HL-60 (cell line): ENCODE results near the gene ZNF213.

Source experiments
- DNase-seq, 2 experiments: peaks; one replicate each; pipeline ENCODE4 v3.0.0-alpha.2; 2010 to 2020; ENCODE audit warnings: low read depth in 1 of 2, low spot score in 1 of 2
- H3K27ac ChIP-seq: fragments of 250-450 bp; sonication (Bioruptor Pico); replicated peaks from 2 replicates; pipeline ENCODE4 v1.5.1; 2020; ENCODE audit warnings: mild to moderate bottlenecking, moderate library complexity
- H3K27me3 ChIP-seq: fragments of 250-450 bp; sonication (Bioruptor Pico); 2 replicates; pipeline ENCODE4 v1.5.1; 2021; ENCODE audit warnings: mild to moderate bottlenecking, moderate library complexity; ENCODE audit not compliant: insufficient read depth, poor library complexity, severe bottlenecking
- H3K4me3 ChIP-seq: replicated peaks from 2 replicates; pipeline ENCODE4 v1.5.1; 2011; ENCODE audit warnings: mild to moderate bottlenecking, control low read depth, low read length; ENCODE audit not compliant: insufficient read depth
- GABPA ChIP-seq: IDR thresholded peaks from 2 replicates; pipeline ENCODE4 v1.6.1; 2012; ENCODE audit warnings: low read depth
- POLR2AphosphoS5 ChIP-seq: IDR thresholded peaks from 2 replicates; pipeline ENCODE4 v1.6.1; 2012; ENCODE audit warnings: low read depth
- SPI1 ChIP-seq: IDR thresholded peaks from 2 replicates; pipeline ENCODE4 v1.6.1; 2012; ENCODE audit warnings: low read depth, mild to moderate bottlenecking, borderline replicate concordance
- TF ChIP-seq, protein P1 (sequence below): IDR thresholded peaks from 2 replicates; pipeline ENCODE4 v1.6.1; 2012; ENCODE audit warnings: low read depth; ENCODE audit not compliant: insufficient replicate concordance
- TF ChIP-seq, protein P2 (sequence below): IDR thresholded peaks from one replicate; pipeline ENCODE4 v1.5.1; 2011; ENCODE audit warnings: low read length, control low read depth, inconsistent platforms; ENCODE audit not compliant: insufficient read depth

The ZNF213 gene

DNA sequence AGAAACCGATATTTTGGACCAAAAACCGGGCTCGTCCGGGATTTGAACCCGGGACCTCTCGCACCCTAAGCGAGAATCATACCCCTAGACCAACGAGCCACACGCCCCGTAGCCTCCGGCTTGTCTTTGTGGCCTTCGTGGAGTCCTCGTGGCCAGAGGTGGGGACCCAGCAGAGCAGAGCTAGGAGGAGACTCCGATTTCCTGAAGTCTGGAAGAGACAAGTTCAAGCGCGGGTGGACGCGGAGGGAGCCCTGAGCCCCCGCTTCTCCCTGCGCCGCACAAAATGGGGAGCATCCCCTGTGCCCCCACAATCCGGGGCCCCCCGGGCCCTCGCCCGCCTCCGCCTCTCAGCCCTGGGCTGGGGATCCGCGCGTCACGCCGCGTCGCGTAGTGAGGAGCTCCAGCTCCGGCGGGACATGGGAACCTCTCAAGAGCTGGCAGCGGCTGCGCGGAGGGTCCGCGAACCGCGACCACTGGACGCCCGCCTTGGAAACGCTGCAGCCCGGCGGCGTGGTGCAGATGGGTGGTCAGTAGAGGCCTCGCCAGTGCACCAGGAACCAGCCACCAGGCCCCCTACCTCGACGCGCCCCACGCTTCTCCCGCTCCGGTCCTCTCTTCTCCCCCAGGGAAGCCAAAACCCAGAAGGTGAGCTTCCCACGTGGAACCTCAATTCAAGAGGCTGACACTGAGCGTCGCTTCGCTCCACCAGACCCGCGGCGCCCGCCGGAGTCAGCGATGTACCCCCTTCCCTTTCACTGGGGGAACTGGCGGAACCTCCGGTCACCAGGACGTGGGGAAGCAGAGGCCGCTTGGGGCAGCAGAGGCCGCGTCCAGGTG is 48.0 kb downstream of the ZNF213 start:
- no peak for DNase-seq
- Histone ChIP-seq H3K27me3 (peaks cover 45% of the 10 kb centered on the region), H3K4me3 (no peak overlapping the region), H3K27ac (no peak overlapping the region)
- TF ChIP-seq, protein P1, sequence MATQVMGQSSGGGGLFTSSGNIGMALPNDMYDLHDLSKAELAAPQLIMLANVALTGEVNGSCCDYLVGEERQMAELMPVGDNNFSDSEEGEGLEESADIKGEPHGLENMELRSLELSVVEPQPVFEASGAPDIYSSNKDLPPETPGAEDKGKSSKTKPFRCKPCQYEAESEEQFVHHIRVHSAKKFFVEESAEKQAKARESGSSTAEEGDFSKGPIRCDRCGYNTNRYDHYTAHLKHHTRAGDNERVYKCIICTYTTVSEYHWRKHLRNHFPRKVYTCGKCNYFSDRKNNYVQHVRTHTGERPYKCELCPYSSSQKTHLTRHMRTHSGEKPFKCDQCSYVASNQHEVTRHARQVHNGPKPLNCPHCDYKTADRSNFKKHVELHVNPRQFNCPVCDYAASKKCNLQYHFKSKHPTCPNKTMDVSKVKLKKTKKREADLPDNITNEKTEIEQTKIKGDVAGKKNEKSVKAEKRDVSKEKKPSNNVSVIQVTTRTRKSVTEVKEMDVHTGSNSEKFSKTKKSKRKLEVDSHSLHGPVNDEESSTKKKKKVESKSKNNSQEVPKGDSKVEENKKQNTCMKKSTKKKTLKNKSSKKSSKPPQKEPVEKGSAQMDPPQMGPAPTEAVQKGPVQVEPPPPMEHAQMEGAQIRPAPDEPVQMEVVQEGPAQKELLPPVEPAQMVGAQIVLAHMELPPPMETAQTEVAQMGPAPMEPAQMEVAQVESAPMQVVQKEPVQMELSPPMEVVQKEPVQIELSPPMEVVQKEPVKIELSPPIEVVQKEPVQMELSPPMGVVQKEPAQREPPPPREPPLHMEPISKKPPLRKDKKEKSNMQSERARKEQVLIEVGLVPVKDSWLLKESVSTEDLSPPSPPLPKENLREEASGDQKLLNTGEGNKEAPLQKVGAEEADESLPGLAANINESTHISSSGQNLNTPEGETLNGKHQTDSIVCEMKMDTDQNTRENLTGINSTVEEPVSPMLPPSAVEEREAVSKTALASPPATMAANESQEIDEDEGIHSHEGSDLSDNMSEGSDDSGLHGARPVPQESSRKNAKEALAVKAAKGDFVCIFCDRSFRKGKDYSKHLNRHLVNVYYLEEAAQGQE = no peak
- no peak for TF ChIP-seq SPI1
- TF ChIP-seq, protein P2, sequence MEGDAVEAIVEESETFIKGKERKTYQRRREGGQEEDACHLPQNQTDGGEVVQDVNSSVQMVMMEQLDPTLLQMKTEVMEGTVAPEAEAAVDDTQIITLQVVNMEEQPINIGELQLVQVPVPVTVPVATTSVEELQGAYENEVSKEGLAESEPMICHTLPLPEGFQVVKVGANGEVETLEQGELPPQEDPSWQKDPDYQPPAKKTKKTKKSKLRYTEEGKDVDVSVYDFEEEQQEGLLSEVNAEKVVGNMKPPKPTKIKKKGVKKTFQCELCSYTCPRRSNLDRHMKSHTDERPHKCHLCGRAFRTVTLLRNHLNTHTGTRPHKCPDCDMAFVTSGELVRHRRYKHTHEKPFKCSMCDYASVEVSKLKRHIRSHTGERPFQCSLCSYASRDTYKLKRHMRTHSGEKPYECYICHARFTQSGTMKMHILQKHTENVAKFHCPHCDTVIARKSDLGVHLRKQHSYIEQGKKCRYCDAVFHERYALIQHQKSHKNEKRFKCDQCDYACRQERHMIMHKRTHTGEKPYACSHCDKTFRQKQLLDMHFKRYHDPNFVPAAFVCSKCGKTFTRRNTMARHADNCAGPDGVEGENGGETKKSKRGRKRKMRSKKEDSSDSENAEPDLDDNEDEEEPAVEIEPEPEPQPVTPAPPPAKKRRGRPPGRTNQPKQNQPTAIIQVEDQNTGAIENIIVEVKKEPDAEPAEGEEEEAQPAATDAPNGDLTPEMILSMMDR = no peak
- TF ChIP-seq GABPA = no peak
- TF ChIP-seq POLR2AphosphoS5 = no peak

DNA sequence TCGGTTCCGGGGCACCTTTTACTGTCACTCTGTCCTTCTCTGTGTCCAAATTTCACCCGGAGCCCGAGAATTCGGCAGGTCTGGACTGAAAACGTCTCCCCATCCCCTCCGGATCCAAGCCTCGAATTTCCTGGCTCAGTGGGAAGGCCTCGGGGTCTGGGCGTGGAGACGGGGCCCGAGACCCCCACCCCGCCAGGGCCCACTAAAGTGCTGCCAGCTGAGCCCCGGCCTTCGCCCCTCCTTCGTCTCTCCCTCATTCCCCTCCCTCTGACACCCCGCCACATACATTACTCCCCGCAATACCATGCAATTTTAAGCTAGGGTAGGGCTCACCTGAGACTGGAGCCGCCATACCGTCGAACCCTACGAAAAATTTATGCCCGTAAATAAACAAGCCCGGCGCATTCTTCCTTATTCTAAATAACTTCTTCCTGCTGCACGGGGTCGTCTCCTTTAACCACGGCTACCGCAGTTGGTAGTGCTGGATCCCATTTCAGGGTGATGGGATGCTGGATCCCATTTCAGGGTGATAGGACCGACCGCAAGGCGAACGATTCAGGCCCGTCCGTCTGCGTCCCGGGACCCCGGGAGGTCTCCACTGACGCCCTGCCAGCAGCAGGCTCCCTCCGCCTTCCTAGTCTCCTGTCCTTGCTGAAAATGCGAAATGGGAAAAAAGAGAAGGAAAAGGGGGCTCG is 48.8 kb downstream of the ZNF213 start:
- Histone ChIP-seq H3K4me3 (no peak overlapping the region), H3K27ac (no peak overlapping the region), H3K27me3 (peaks cover 51% of the 10 kb centered on the region)
- TF ChIP-seq SPI1 (no peak), POLR2AphosphoS5 (no peak), GABPA (no peak)
- TF ChIP-seq, protein P1 = no peak
- TF ChIP-seq, protein P2 = no peak
- no peak for DNase-seq

DNA sequence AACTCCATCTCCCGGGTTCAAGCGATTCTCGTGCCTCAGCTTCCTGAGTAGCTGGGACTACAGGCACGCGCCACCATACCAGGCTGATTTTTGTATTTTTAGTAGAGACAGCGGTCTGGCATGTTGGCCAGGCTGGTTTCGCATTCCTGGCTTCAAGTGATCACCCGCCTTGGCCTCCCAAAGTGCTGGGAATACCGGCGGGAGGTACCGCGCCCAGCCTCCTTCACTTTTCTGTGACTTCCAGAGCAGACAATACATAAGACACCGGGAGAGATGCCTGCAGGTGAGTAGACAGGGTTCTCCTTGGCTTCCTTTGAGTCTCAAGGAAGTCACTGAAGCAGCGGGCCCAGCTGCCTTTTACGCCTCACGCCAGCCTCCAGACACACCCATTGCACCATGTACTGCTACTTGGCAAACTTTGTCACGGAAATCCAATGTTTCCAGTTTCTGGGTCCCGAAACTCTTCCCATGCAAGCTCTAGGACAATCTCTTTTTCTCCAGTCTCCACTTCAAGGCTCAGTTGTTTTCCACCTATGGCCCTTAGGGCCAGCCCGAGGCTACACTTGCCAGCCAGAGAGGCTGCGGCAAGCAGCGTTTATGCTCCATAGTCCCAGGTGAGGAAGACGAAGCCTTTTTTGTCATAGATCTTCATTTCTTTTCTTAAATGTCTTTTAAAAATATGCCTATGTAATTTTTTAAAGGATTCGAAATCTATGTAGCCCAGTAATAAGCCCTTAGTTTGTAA is 52.3 kb downstream of the ZNF213 start:
- Histone ChIP-seq H3K27ac (no peak overlapping the region), H3K27me3 (peaks cover 55% of the 10 kb centered on the region), H3K4me3 (no peak overlapping the region)
- TF ChIP-seq GABPA (no peak), POLR2AphosphoS5 (no peak), SPI1 (no peak)
- TF ChIP-seq, protein P1 = no peak
- TF ChIP-seq, protein P2 = no peak
- DNase-seq = no peak
